KMS-11 (cell line): ENCODE measurements around the gene AFTPH.
A peak's percentile ranks its signal among the peaks of the same experiment; 100 is the strongest.

Experiments used
- H2AFZ ChIP-seq: fragments of 200-600 bp; sonication (generic); 2 replicates; pipeline ENCODE4 v1.6.1; 2016; ENCODE audit warnings: antibody characterized with exemption, mixed run types, low read depth
- H3K27ac ChIP-seq: fragments of 200-600 bp; sonication (generic); 2 replicates; pipeline ENCODE4 v1.6.1; 2016; ENCODE audit warnings: mild to moderate bottlenecking, mixed run types
- H3K27me3 ChIP-seq: fragments of 200-600 bp; sonication (generic); 2 replicates; pipeline ENCODE4 v1.6.1; 2017; ENCODE audit warnings: mild to moderate bottlenecking, low read depth, mixed run types, moderate library complexity; ENCODE audit not compliant: insufficient read depth
- H3K36me3 ChIP-seq: fragments of 200-600 bp; sonication (generic); 2 replicates; pipeline ENCODE4 v1.6.1; 2017; ENCODE audit warnings: mild to moderate bottlenecking, mixed run types; ENCODE audit not compliant: insufficient read depth
- H3K4me1 ChIP-seq: fragments of 200-600 bp; sonication (generic); 2 replicates; pipeline ENCODE4 v1.6.1; 2016; ENCODE audit warnings: mild to moderate bottlenecking, low read depth, mixed run types; ENCODE audit not compliant: poor library complexity, severe bottlenecking
- H3K4me2 ChIP-seq: fragments of 200-600 bp; sonication (generic); 2 replicates; pipeline ENCODE4 v1.7.0; 2016; ENCODE audit warnings: mild to moderate bottlenecking, mixed run types
- H3K4me3 ChIP-seq: fragments of 200-600 bp; sonication (generic); IDR thresholded peaks from 2 replicates; pipeline ENCODE4 v1.6.1; 2017; ENCODE audit warnings: low read depth, low read length, mixed read lengths; ENCODE audit not compliant: insufficient read depth
- H3K79me2 ChIP-seq: fragments of 200-600 bp; sonication (generic); 2 replicates; pipeline ENCODE4 v1.6.1; 2016; ENCODE audit warnings: low read depth, mixed run types; ENCODE audit not compliant: insufficient read depth
- H3K9ac ChIP-seq: fragments of 200-600 bp; sonication (generic); 2 replicates; pipeline ENCODE4 v1.6.1; 2016; ENCODE audit warnings: mild to moderate bottlenecking, mixed run types
- H4K20me1 ChIP-seq: fragments of 200-600 bp; sonication (generic); 2 replicates; pipeline ENCODE4 v1.6.1; 2016; ENCODE audit warnings: mild to moderate bottlenecking, mixed run types; ENCODE audit not compliant: insufficient read depth
- CTCF ChIP-seq: fragments of 200-600 bp; sonication (generic); conservative IDR thresholded peaks from 2 replicates; pipeline ENCODE4 v1.6.1; 2017; ENCODE audit warnings: low read depth, mild to moderate bottlenecking, antibody characterized with exemption, low read length, moderate library complexity, mixed read lengths

AFTPH gene

GRCh38 chr2:64610316-64610855, 86.3 kb downstream of the AFTPH start:
- Histone ChIP-seq H3K27ac (no peak overlapping the region), H4K20me1 (no peaks in the 10 kb centered on the region), H3K27me3 (no peaks in the 10 kb centered on the region), H2AFZ (no peak overlapping the region), H3K4me2 (no peak overlapping the region), H3K36me3 (no peaks in the 10 kb centered on the region), H3K4me3 (no peak overlapping the region), H3K4me1 (peaks cover 29% of the 10 kb centered on the region), H3K9ac (no peak overlapping the region), H3K79me2 (no peaks in the 10 kb centered on the region)
- TF ChIP-seq CTCF = no peak

- Histone ChIP-seq H3K36me3 (no peaks in the 10 kb centered on the region), H3K79me2 (no peaks in the 10 kb centered on the region), H3K4me1 (peaks cover 50% of the 10 kb centered on the region), H2AFZ (no peak overlapping the region), H4K20me1 (no peaks in the 10 kb centered on the region), H3K4me3 (no peak overlapping the region), H3K4me2 (0 out of 2 replicates have a peak overlapping the region, but pooled peaks have one; percentile 21), H3K27ac (no peak overlapping the region), H3K9ac (no peak overlapping the region), H3K27me3 (no peaks in the 10 kb centered on the region)
- no peak for TF ChIP-seq CTCF
Observed at GRCh38 chr2:64612575-64613195, 88.6 kb downstream of the AFTPH start.

GRCh38 chr2:64613276-64613675, 89.1 kb downstream of the AFTPH start:
- Histone ChIP-seq H3K4me3 (no peak overlapping the region), H3K9ac (no peak overlapping the region), H3K36me3 (no peaks in the 10 kb centered on the region), H3K4me2 (peak overlapping the region; percentile 21; the same call in 1 of the 2 replicates), H2AFZ (no peak overlapping the region), H3K79me2 (no peaks in the 10 kb centered on the region), H3K4me1 (peaks cover 53% of the 10 kb centered on the region), H3K27me3 (no peaks in the 10 kb centered on the region), H4K20me1 (no peaks in the 10 kb centered on the region), H3K27ac (no peak overlapping the region)
- TF ChIP-seq CTCF = no peak

- Histone ChIP-seq H3K4me3 (no peak overlapping the region), H4K20me1 (no peaks in the 10 kb centered on the region), H3K9ac (no peak overlapping the region), H3K4me2 (no peak overlapping the region), H3K36me3 (no peaks in the 10 kb centered on the region), H3K4me1 (peaks cover 42% of the 10 kb centered on the region), H3K79me2 (no peaks in the 10 kb centered on the region), H3K27ac (no peak overlapping the region), H2AFZ (no peak overlapping the region), H3K27me3 (no peaks in the 10 kb centered on the region)
- no peak for TF ChIP-seq CTCF
Observed at GRCh38 chr2:64615192-64615763, 91.2 kb downstream of the AFTPH start.
